HepG2 (cell line): Measurements from ENCODE around the gene CGREF1. TPM values are rescaled to one million over a fixed set of nuclear protein-coding genes. Genes with fewer than 3 reads are reported as not detected.

ENCODE experiments used
- CENPT ChIP-seq: sonication (generic); formaldehyde crosslinking; IDR thresholded peaks from 2 replicates; pipeline ENCODE4 v1.8.0; 2022; ENCODE audit warnings: low read depth, mild to moderate bottlenecking, moderate library complexity, missing genetic modification reagents
- CHD2 ChIP-seq: IDR thresholded peaks from 2 replicates; pipeline ENCODE4 v1.6.1; 2011; ENCODE audit warnings: low read depth, low read length, improper control_type of control experiment
- FOSL2 ChIP-seq: sonication (generic); formaldehyde crosslinking; IDR thresholded peaks from 2 replicates; pipeline ENCODE4 v1.4.0; 2020; ENCODE audit warnings: missing genetic modification reagents
- KDM2A ChIP-seq: sonication (generic); formaldehyde crosslinking; IDR thresholded peaks from 2 replicates; pipeline ENCODE4 v1.4.0; 2020; ENCODE audit warnings: low read depth, missing genetic modification reagents, borderline replicate concordance
- KDM5A ChIP-seq: fragments of 200-600 bp; sonication (generic); IDR thresholded peaks from 2 replicates; pipeline ENCODE4 v1.7.0; 2018; ENCODE audit warnings: antibody characterized with exemption, mild to moderate bottlenecking, low read length, borderline replicate concordance
- KDM5B ChIP-seq: sonication (generic); formaldehyde crosslinking; IDR thresholded peaks from 2 replicates; pipeline ENCODE4 v1.4.0; 2020; ENCODE audit warnings: missing genetic modification reagents, mild to moderate bottlenecking, borderline replicate concordance
- MLLT10 ChIP-seq: sonication (generic); formaldehyde crosslinking; IDR thresholded peaks from 2 replicates; pipeline ENCODE4 v1.4.0; 2020; ENCODE audit warnings: missing genetic modification reagents
- MTA3 ChIP-seq: sonication (generic); formaldehyde crosslinking; IDR thresholded peaks from 2 replicates; pipeline ENCODE4 v1.4.0; 2020; ENCODE audit warnings: missing genetic modification reagents
- PCBP1 ChIP-seq: fragments of 200-400 bp; formaldehyde crosslinking; IDR thresholded peaks from 2 replicates; pipeline ENCODE4 v1.6.1; 2017; ENCODE audit warnings: mild to moderate bottlenecking, low read depth, low read length, borderline replicate concordance
- RAD21 ChIP-seq: fragments of 450-650 bp; formaldehyde crosslinking; IDR thresholded peaks from 2 replicates; pipeline ENCODE4 v1.5.0; 2020; ENCODE audit warnings: mild to moderate bottlenecking
- RBFOX2 ChIP-seq: fragments of 200-400 bp; formaldehyde crosslinking; IDR thresholded peaks from 2 replicates; pipeline ENCODE4 v1.6.1; 2017; ENCODE audit warnings: low read depth, mild to moderate bottlenecking, low read length
- REXO4 ChIP-seq: sonication (generic); formaldehyde crosslinking; IDR thresholded peaks from 2 replicates; pipeline ENCODE4 v1.8.0; 2022; ENCODE audit warnings: missing genetic modification reagents, mild to moderate bottlenecking, borderline replicate concordance
- SIN3A ChIP-seq: IDR thresholded peaks from 2 replicates; pipeline ENCODE4 v1.6.1; 2011; ENCODE audit warnings: low read depth, mild to moderate bottlenecking, control low read depth, low read length, borderline replicate concordance
- SRSF9 ChIP-seq: fragments of 200-400 bp; formaldehyde crosslinking; IDR thresholded peaks from 2 replicates; pipeline ENCODE4 v1.6.1; 2018; ENCODE audit warnings: borderline replicate concordance, mild to moderate bottlenecking, low read depth, low read length; ENCODE audit not compliant: insufficient read depth, poor library complexity, severe bottlenecking
- TMF1 ChIP-seq: sonication (generic); formaldehyde crosslinking; IDR thresholded peaks from 2 replicates; pipeline ENCODE4 v1.8.1; 2022; ENCODE audit warnings: low read depth, missing genetic modification reagents
- ZKSCAN5 ChIP-seq: sonication (generic); formaldehyde crosslinking; IDR thresholded peaks from 2 replicates; pipeline ENCODE4 v1.5.1; 2020; ENCODE audit warnings: mild to moderate bottlenecking, missing genetic modification reagents
- ZNF235 ChIP-seq: sonication (generic); formaldehyde crosslinking; IDR thresholded peaks from 2 replicates; pipeline ENCODE4 v1.8.1; 2023; ENCODE audit warnings: mild to moderate bottlenecking, missing genetic modification reagents, borderline replicate concordance
- ZNF326 ChIP-seq: sonication (generic); formaldehyde crosslinking; IDR thresholded peaks from 2 replicates; pipeline ENCODE4 v1.4.0; 2020; ENCODE audit warnings: missing genetic modification reagents, borderline replicate concordance
- ZNF382 ChIP-seq: sonication (generic); formaldehyde crosslinking; IDR thresholded peaks from 2 replicates; pipeline ENCODE4 v1.5.0; 2020; ENCODE audit warnings: missing genetic modification reagents, mild to moderate bottlenecking, borderline replicate concordance
- ZNF546 ChIP-seq: sonication (generic); formaldehyde crosslinking; conservative IDR thresholded peaks from 2 replicates; pipeline ENCODE4 v1.8.1; 2023; ENCODE audit warnings: mild to moderate bottlenecking, missing genetic modification reagents
- ZNF572 ChIP-seq: sonication (generic); formaldehyde crosslinking; IDR thresholded peaks from 2 replicates; pipeline ENCODE4 v1.5.1; 2020; ENCODE audit warnings: mild to moderate bottlenecking, missing genetic modification reagents
- ZNF607 ChIP-seq: sonication (generic); formaldehyde crosslinking; IDR thresholded peaks from 2 replicates; pipeline ENCODE4 v1.5.1; 2020; ENCODE audit warnings: missing genetic modification reagents, mild to moderate bottlenecking, borderline replicate concordance
- ZNF792 ChIP-seq: IDR thresholded peaks from 2 replicates; pipeline ENCODE4 v1.6.1; 2016
- ZNF816 ChIP-seq: sonication (generic); formaldehyde crosslinking; IDR thresholded peaks from 2 replicates; pipeline ENCODE4 v1.8.0; 2022; ENCODE audit warnings: missing genetic modification reagents, mild to moderate bottlenecking, borderline replicate concordance
- ZNF850 ChIP-seq: sonication (generic); formaldehyde crosslinking; conservative IDR thresholded peaks from 2 replicates; pipeline ENCODE4 v1.9.0; 2021; ENCODE audit warnings: mild to moderate bottlenecking, missing genetic modification reagents
- polyA plus RNA-seq, 8 experiments: library from polyadenylated mRNA; depleted of rRNA in 3 of 8; stranded (reverse) in 7 of 8; unstranded in 1 of 8; fragments of >200 nt; fragmentation: Illumina TruSeq in 4 of 8; extraction: Trizol in 4 of 8; gene quantifications; 2 replicates each; pipeline versions ENCODE4 v1.2.1 to v1.2.3, GENCODE V29; 2011 to 2016; ENCODE audit warnings: low read depth in 4 of 8, missing spikeins in 1 of 8, mixed read lengths in 1 of 8; ENCODE audit not compliant: insufficient read depth in 1 of 8
- total RNA-seq, 5 experiments: library from RNA; depleted of rRNA; stranded (reverse); fragments of >200 nt; fragmentation: Illumina TruSeq; extraction: Trizol; gene quantifications; 2 replicates each; pipeline ENCODE4 v1.2.3, GENCODE V29; 2016; ENCODE audit warnings: low read depth in 1 of 5
- TF ChIP-seq, protein P1 (sequence below): IDR thresholded peaks from 2 replicates; pipeline ENCODE4 v1.6.1; 2016; ENCODE audit warnings: missing genetic modification reagents, missing compliant biosample characterization
- TF ChIP-seq, protein P2 (sequence below): sonication (generic); formaldehyde crosslinking; IDR thresholded peaks from 2 replicates; pipeline ENCODE4; 2020; ENCODE audit warnings: missing genetic modification reagents, mild to moderate bottlenecking, borderline replicate concordance

Gene CGREF1
- total and polyA plus RNA-seq, 2 of the 13 experiments (the other 11 are each of a cell fraction or from before 2014, with no cell fraction given) = 13.9 to 23.4 TPM

DNA sequence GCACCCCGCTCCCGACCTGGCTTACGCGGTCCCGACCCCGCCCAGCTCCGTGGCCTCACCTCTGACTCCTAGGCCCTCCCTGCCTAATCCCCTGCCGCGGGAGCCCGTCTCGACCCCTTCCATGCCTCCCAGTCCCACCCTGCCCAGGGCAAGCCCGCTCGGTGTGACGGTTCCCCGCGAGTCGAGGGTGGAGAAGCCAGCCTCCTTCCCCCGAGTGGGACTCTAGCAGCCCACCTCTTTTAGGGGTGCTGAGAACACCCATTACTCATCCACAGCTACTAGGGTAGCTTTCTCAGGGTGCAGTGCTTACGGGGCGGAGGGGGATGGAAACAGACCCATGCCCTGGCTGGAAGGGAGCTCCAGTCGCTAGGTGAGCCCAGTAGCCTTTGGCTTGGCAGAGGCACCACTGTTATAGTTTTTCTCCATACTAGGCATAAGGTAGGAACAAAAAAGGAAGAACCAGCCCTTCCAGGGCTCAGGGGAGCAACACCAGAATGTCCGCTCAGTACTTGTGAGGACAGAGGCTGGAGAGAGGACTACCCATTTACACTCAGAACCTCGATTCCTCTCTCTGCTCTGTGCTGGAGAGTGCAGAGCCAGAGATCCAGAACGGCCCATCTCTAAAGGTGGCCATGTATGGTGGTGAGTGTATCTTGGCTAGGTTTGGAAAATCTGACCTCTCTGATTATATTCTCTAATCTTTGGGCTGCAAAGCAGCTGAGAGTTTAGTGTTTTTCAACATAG lies 66.9 kb downstream of the CGREF1 start (continued):
- TF ChIP-seq SRSF9 = no peak
- TF ChIP-seq, protein P1, sequence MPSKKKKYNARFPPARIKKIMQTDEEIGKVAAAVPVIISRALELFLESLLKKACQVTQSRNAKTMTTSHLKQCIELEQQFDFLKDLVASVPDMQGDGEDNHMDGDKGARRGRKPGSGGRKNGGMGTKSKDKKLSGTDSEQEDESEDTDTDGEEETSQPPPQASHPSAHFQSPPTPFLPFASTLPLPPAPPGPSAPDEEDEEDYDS (CRISPR knock-in tag) = 0 out of 2 replicates have a peak, but pooled peaks have one; percentile 13
- TF ChIP-seq ZKSCAN5 (CRISPR knock-in tag) = no peak
- TF ChIP-seq ZNF546 = 0 out of 2 replicates have a peak, but pooled peaks have one; percentile 6
- TF ChIP-seq MTA3 (CRISPR knock-in tag) = peak; percentile 31; the same call in 1 of the 2 replicates
- 0 out of 2 replicates have a peak, but pooled peaks have one; percentile 14 for TF ChIP-seq ZNF235 (CRISPR knock-in tag)
- peak; percentile 75; the same call in 1 of the 2 replicates for TF ChIP-seq ZNF326 (CRISPR knock-in tag)
- TF ChIP-seq ZNF850 (CRISPR knock-in tag) = 0 out of 2 replicates have a peak, but pooled peaks have one; percentile 69
- TF ChIP-seq KDM2A (CRISPR knock-in tag) = peak; percentile 67; the same call in 1 of the 2 replicates
- peak; percentile 88 for TF ChIP-seq KDM5A
- TF ChIP-seq REXO4 (CRISPR knock-in tag) = 0 out of 2 replicates have a peak, but pooled peaks have one; percentile 54
- TF ChIP-seq ZNF816 (CRISPR knock-in tag) = peak; percentile 3; the same call in 1 of the 2 replicates
- no peak for TF ChIP-seq ZNF382 (CRISPR knock-in tag)
- TF ChIP-seq FOSL2 (CRISPR knock-in tag) = 0 out of 2 replicates have a peak, but pooled peaks have one; percentile 16
- 0 out of 2 replicates have a peak, but pooled peaks have one; percentile 63 for TF ChIP-seq CENPT (CRISPR knock-in tag)
- TF ChIP-seq SIN3A = no peak
- no peak for TF ChIP-seq ZNF607 (CRISPR knock-in tag)
- 0 out of 2 replicates have a peak, but pooled peaks have one; percentile 7 for TF ChIP-seq RAD21 (CRISPR knock-in tag)
- TF ChIP-seq TMF1 (CRISPR knock-in tag) = no peak
- TF ChIP-seq RBFOX2 = peak; percentile 54; the same call in 1 of the 2 replicates
- TF ChIP-seq KDM5B (CRISPR knock-in tag) = 0 out of 2 replicates have a peak, but pooled peaks have one; percentile 5
- 0 out of 2 replicates have a peak, but pooled peaks have one; percentile 5 for TF ChIP-seq PCBP1
- TF ChIP-seq ZNF792 = no peak
- TF ChIP-seq ZNF572 = peak; percentile 38; the same call in 1 of the 2 replicates
- no peak for TF ChIP-seq MLLT10 (CRISPR knock-in tag)
- TF ChIP-seq CHD2 = peak; percentile 32; the same call in 1 of the 2 replicates
- TF ChIP-seq, protein P2, sequence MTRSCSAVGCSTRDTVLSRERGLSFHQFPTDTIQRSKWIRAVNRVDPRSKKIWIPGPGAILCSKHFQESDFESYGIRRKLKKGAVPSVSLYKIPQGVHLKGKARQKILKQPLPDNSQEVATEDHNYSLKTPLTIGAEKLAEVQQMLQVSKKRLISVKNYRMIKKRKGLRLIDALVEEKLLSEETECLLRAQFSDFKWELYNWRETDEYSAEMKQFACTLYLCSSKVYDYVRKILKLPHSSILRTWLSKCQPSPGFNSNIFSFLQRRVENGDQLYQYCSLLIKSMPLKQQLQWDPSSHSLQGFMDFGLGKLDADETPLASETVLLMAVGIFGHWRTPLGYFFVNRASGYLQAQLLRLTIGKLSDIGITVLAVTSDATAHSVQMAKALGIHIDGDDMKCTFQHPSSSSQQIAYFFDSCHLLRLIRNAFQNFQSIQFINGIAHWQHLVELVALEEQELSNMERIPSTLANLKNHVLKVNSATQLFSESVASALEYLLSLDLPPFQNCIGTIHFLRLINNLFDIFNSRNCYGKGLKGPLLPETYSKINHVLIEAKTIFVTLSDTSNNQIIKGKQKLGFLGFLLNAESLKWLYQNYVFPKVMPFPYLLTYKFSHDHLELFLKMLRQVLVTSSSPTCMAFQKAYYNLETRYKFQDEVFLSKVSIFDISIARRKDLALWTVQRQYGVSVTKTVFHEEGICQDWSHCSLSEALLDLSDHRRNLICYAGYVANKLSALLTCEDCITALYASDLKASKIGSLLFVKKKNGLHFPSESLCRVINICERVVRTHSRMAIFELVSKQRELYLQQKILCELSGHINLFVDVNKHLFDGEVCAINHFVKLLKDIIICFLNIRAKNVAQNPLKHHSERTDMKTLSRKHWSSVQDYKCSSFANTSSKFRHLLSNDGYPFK (CRISPR knock-in tag) = 0 out of 2 replicates have a peak, but pooled peaks have one; percentile 1
